ENCODE data around the gene WASHC2A.
A peak's percentile ranks its signal among the peaks of the same experiment; 100 is the strongest.
"Not testable (repeated sequence)": the region's sequence is repeated elsewhere in the genome, so short reads cannot be mapped to it uniquely, and the experiment has no call there.

The WASHC2A gene

DNA sequence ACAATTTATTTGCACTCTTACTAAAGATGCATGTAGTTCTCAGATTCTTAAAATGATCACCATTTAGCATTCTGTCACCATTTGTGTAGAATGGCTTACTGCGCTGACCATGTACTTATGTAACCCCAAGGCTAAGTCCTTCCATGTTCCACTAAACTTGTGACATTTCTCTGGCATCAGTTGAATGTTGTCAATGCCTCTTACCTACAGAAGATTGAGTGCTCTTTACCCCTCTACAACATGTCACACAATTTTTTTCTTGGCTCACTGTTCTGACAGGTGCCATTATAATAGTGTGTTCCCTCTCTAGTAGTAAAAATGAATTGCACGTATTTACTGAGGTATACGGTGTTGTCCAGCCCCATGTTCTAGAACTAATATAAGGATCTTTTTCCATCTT is 100.1 kb downstream of the WASHC2A start:
- DNase-seq; H3K27ac ChIP-seq; H3K4me3 ChIP-seq (ENCODE audit: low read depth, low read length); H3K27me3 ChIP-seq (replicated peaks); H3K36me3 ChIP-seq (replicated peaks); in situ Hi-C loops (cut with HindIII; ENCODE audit: low pct_ligation_motif_present, low sequenced_read_pairs): not testable (repeated sequence)

DNA sequence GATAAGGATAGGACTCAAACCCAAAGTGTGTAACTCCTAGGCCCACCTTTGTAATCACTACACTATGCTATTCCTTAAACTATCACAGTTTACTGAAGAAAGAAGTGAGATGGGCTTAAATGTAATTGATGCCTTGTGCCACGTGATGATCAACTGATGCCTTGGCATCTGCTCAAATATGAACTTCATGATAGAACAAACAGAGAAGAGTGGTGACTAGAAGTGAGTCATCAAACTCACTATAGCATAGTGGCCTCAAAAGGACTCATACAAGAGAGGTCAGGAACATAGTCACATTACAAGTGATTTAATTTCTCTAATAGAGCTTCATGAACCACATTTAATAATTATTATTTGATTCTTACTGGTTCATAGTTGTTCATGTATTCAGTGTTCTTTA is 101.8 kb downstream of the WASHC2A start:
- H3K27me3 ChIP-seq (replicated peaks); H3K4me3 ChIP-seq (ENCODE audit: low read depth, low read length); in situ Hi-C loops (cut with HindIII; ENCODE audit: low pct_ligation_motif_present, low sequenced_read_pairs); H3K27ac ChIP-seq; H3K36me3 ChIP-seq (replicated peaks): not testable (repeated sequence)
- peak; percentile 67 for DNase-seq

DNA sequence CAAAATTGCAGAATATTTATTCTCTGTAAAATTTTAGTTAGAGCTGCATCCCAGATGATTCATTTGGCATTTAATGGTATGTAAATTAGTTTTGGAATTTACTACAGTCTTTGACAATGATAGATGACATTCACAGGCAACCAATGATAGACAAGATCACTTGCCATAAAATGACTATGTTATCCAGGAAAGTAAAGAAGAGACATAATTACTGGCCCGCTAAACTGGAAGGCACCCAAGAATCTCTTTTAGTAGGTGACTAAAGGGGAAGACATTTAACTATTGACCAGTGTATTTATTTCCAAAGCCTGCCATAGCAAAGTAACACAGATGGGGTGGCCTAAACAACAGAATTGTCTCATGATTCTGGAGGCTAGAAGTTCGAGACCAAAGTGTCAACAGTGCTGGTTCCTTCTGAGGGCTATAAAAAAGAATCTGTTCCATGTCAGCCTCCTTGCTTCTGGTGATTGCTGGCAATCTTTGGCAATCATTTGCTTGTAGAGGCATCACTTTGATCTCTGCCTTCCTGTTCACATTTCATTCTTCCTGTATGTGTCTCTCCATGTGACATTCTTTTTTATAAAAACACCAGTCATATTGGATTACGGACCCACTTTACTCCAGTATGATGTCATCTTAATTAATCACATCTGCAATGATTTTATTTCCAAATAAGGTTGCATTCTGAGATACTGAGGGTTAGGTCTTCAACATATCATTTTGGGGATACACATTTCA is 107.2 kb downstream of the WASHC2A start:
- H3K27me3 ChIP-seq (replicated peaks); in situ Hi-C loops (cut with HindIII; ENCODE audit: low pct_ligation_motif_present, low sequenced_read_pairs); H3K27ac ChIP-seq; H3K36me3 ChIP-seq (replicated peaks); H3K4me3 ChIP-seq (ENCODE audit: low read depth, low read length): not testable (repeated sequence)
- DNase-seq, result peak; percentile 73
